Endothelial cell of umbilical vein (primary cell): ENCODE data around the gene MFGE8. TPM values are rescaled to one million over a fixed set of nuclear protein-coding genes. Genes with fewer than 3 reads are reported as not detected.

ENCODE experiments used
- polyA plus RNA-seq, 4 experiments: library from polyadenylated mRNA; depleted of rRNA in 3 of 4; stranded (reverse) in 3 of 4; unstranded in 1 of 4; fragments of >200 nt; gene quantifications; 2 replicates each; pipeline versions ENCODE4 v1.2.1 to v1.2.3, GENCODE V29; 2011 to 2012; ENCODE audit warnings: missing spikeins in 1 of 4
- total RNA-seq: library from RNA; stranded (reverse); gene quantifications from 2 replicates; pipeline ENCODE4 v1.2.3, GENCODE V29; 2021

Gene MFGE8
- total and polyA plus RNA-seq, 2 donors (not counting 3 experiments of a cell fraction or from before 2014, with no cell fraction given) = 108 to 117 TPM

Other genes starting within 250 kb of the MFGE8 start
- not detected in 2 replicates for gene ACAN, start 109.9 kb downstream of the MFGE8 start, total RNA-seq
- gene ACAN, start 109.9 kb downstream of the MFGE8 start, polyA plus RNA-seq = not detected in 2 replicates
- 40.4 and 57.6 TPM in 2 replicates for gene HAPLN3, start 17.8 kb downstream of the MFGE8 start, total RNA-seq
- 130 and 131 TPM in 2 replicates for gene HAPLN3, start 17.8 kb downstream of the MFGE8 start, polyA plus RNA-seq
- 52.3 and 62.2 TPM in 2 replicates for gene ABHD2, start 175.1 kb upstream of the MFGE8 start, total RNA-seq
- 14.0 and 16.3 TPM in 2 replicates for gene ABHD2, start 175.1 kb upstream of the MFGE8 start, polyA plus RNA-seq